Gastroesophageal sphincter (tissue), 4 donors: ENCODE data around the gene SLC38A2. TPM values are rescaled to one million over a fixed set of nuclear protein-coding genes. Genes with fewer than 3 reads are reported as not detected.
A peak's percentile ranks its signal among the peaks of the same experiment; 100 is the strongest.
"Not testable (repeated sequence)": the region's sequence is repeated elsewhere in the genome, so short reads cannot be mapped to it uniquely, and the experiment has no call there.

Source experiments
- ATAC-seq: fragments of 150-250 bp; one replicate; pipeline ENCODE4 v1.9.1; 2016; ENCODE audit warnings: mild to moderate bottlenecking, moderate library complexity
- H3K27ac ChIP-seq, 4 donors: fragments of 200-600 bp; sonication (generic) in 3 of 4; 1 replicate in 3 of 4; 2 replicates in 1 of 4; pipeline ENCODE4 v1.5.1; 2016 to 2019
- H3K27me3 ChIP-seq: fragments of 200-600 bp; sonication (generic); one replicate; pipeline ENCODE4 v1.5.1; 2019
- H3K36me3 ChIP-seq, 2 donors: fragments of 200-600 bp; sonication (generic); one replicate each; pipeline ENCODE4 v1.5.1; 2019; ENCODE audit warnings: control low read depth in 1 of 2
- H3K4me1 ChIP-seq, 3 donors: fragments of 200-600 bp; sonication (generic); 1 replicate in 2 of 3; 2 replicates in 1 of 3; pipeline ENCODE4 v1.5.1; 2016 to 2019; ENCODE audit warnings: control low read depth in 2 of 3
- H3K4me3 ChIP-seq, 2 donors: fragments of 200-600 bp; sonication (generic); one replicate each; pipeline ENCODE4 v1.5.1; 2019; ENCODE audit warnings: mild to moderate bottlenecking in 1 of 2, moderate library complexity in 1 of 2
- H3K9me3 ChIP-seq, 3 donors: fragments of 200-600 bp; sonication (generic); one replicate each; pipeline ENCODE4 v1.5.1; 2017 to 2019; ENCODE audit warnings: control low read depth in 2 of 3
- EP300 ChIP-seq: sonication (generic); formaldehyde crosslinking; IDR thresholded peaks from one replicate; pipeline ENCODE4 v1.6.1; 2017; ENCODE audit warnings: antibody characterized with exemption, mild to moderate bottlenecking
- POLR2A ChIP-seq, 2 donors: fragments of 450-650 bp; IDR thresholded peaks; one replicate each; pipeline ENCODE4 v1.6.1; 2017; ENCODE audit warnings: antibody characterized with exemption in 2 of 2, mild to moderate bottlenecking in 2 of 2, moderate library complexity in 1 of 2
- POLR2AphosphoS5 ChIP-seq: sonication (generic); formaldehyde crosslinking; IDR thresholded peaks from one replicate; pipeline ENCODE4 v1.6.1; 2017; ENCODE audit warnings: antibody characterized with exemption
- WGBS, 2 donors: methylation state at CpG; one replicate each; pipeline ENCODE4 v1.1.5; 2018; ENCODE audit warnings: low coverage in 1 of 2; 5-methylcytosine and 5-hydroxymethylcytosine counted together
- total RNA-seq, 4 donors: library from RNA; depleted of rRNA; stranded (reverse); fragments of >200 nt; gene quantifications; one replicate each; pipeline ENCODE4 v1.1.0, GENCODE V29; 2016
- TF ChIP-seq, protein P1 (sequence below), 4 experiments: fragments of 200-600 bp in 2 of 4; fragments of 450-650 bp in 2 of 4; sonication (generic) in 1 of 4; IDR thresholded peaks; one replicate each; pipeline ENCODE4 v1.5.1; 2017 to 2019; ENCODE audit warnings: antibody characterized with exemption in 4 of 4, mild to moderate bottlenecking in 2 of 4, moderate library complexity in 2 of 4

The SLC38A2 gene
- total RNA-seq, 4 donors from 2014 or later = 175 to 271 (median 263) TPM

DNA sequence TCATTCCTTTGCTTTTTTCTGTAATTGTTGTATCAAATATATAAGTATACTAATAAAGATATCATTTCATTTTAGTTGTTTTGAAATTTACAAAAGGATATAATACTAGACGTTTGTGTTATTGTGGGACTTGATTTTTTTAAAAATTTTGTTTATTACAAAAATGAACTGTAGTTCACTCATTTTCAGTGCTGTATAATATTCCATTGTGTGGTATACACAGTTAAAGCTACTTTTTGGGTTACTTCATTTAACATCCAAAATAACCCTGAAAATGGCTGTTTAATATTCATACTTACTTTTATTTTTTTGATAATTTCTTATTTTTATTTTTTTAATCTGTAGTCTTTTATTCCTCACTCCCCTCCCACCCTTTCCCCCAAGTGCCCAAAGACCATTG is 21.4 kb downstream of the SLC38A2 start:
- 94 to 95% methylated on average over 1 of the region's 1 CpG for WGBS, 2 donors
- no peak for TF ChIP-seq POLR2AphosphoS5
- TF ChIP-seq EP300 = no peak
- no peak for TF ChIP-seq POLR2A (IDR thresholded peaks at IDR 0.05)
- TF ChIP-seq, protein P1, sequence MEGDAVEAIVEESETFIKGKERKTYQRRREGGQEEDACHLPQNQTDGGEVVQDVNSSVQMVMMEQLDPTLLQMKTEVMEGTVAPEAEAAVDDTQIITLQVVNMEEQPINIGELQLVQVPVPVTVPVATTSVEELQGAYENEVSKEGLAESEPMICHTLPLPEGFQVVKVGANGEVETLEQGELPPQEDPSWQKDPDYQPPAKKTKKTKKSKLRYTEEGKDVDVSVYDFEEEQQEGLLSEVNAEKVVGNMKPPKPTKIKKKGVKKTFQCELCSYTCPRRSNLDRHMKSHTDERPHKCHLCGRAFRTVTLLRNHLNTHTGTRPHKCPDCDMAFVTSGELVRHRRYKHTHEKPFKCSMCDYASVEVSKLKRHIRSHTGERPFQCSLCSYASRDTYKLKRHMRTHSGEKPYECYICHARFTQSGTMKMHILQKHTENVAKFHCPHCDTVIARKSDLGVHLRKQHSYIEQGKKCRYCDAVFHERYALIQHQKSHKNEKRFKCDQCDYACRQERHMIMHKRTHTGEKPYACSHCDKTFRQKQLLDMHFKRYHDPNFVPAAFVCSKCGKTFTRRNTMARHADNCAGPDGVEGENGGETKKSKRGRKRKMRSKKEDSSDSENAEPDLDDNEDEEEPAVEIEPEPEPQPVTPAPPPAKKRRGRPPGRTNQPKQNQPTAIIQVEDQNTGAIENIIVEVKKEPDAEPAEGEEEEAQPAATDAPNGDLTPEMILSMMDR (IDR thresholded peaks at IDR 0.05) = no peak
- no peak for ATAC-seq

GRCh38 chr12:46349253-46349652 is 23.3 kb downstream of the SLC38A2 start:
- H3K9me3 ChIP-seq = no peaks in the 10 kb centered on the region
- no peak for TF ChIP-seq EP300
- no peaks in the 10 kb centered on the region for H3K27me3 ChIP-seq
- no peaks in the 10 kb centered on the region for H3K36me3 ChIP-seq
- no peak overlapping the region for H3K27ac ChIP-seq
- no peak for ATAC-seq
- 33% methylated on average over 2 of the region's 2 CpGs; no CpG with 5 or more reads in 1 of the 2 donors for WGBS, 2 donors
- H3K4me1 ChIP-seq = no peaks in the 10 kb centered on the region
- H3K4me3 ChIP-seq = no peak overlapping the region

More for the DNA sequence above, 21.4 kb downstream of the SLC38A2 start:
- Histone ChIP-seq H3K27me3 (no peaks in the 10 kb centered on the region), H3K27ac (no peak overlapping the region), H3K4me3 (no peak overlapping the region), H3K9me3 (no peaks in the 10 kb centered on the region), H3K4me1 (no peaks in the 10 kb centered on the region), H3K36me3 (no peaks in the 10 kb centered on the region)

GRCh38 chr12:46343118-46343852 is 29.3 kb downstream of the SLC38A2 start:
- H3K9me3 ChIP-seq = no peaks in the 10 kb centered on the region
- WGBS, 2 donors = 92 to 100% methylated on average over 2 of the region's 3 CpGs
- H3K36me3 ChIP-seq = no peaks in the 10 kb centered on the region
- no peaks in the 10 kb centered on the region for H3K27me3 ChIP-seq
- no peak overlapping the region for H3K4me3 ChIP-seq
- no peak overlapping the region for H3K27ac ChIP-seq
- H3K4me1 ChIP-seq = no peaks in the 10 kb centered on the region
- no peak for ATAC-seq
- no peak for TF ChIP-seq POLR2AphosphoS5

DNA sequence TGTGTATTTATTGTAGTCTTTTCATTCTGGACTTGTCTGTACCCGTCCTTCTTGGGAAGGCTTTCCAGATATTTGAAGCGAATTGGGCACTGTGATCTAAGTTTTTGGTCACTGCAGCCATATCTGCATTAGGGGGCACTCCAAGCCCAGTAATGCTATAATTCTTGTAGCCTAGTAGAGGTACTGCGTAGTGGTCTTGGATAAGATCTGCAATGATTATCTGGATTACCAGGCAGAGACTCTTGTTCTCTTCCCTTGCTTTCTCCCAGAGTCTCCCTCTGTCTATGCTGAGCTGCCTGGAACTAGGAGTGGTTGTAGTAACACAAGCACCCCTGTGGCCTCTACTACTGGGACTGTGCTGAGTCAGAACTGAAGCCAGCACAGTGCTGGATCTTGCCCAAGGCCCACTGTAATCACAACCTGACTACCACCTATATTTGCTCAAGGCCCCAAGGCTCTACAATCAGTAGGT is 30.0 kb downstream of the SLC38A2 start:
- Histone ChIP-seq H3K36me3 (no peaks in the 10 kb centered on the region), H3K27ac (no peak overlapping the region), H3K4me3 (no peak overlapping the region), H3K4me1 (no peaks in the 10 kb centered on the region), H3K9me3 (no peaks in the 10 kb centered on the region), H3K27me3 (no peaks in the 10 kb centered on the region)
- TF ChIP-seq EP300 (no peak), POLR2AphosphoS5 (no peak), POLR2A (IDR thresholded peaks at IDR 0.05) (no peak)
- TF ChIP-seq, protein P1 (IDR thresholded peaks at IDR 0.05) = peak in 3 of 4 experiments; percentile 41 to 57 (median 51)
- WGBS, 2 donors = 50 to 52% methylated on average over 2 to 3 of the region's 3 CpGs
- ATAC-seq = no peak

GRCh38 chr12:46339051-46339450 is 33.5 kb downstream of the SLC38A2 start:
- ATAC-seq = no peak
- no peak overlapping the region for H3K4me3 ChIP-seq
- H3K27ac ChIP-seq = no peak overlapping the region
- H3K36me3 ChIP-seq = no peaks in the 10 kb centered on the region
- H3K27me3 ChIP-seq = no peaks in the 10 kb centered on the region
- TF ChIP-seq POLR2A (IDR thresholded peaks at IDR 0.05) = no peak
- no peak for TF ChIP-seq EP300
- no peak for TF ChIP-seq POLR2AphosphoS5
- TF ChIP-seq, protein P1 (IDR thresholded peaks at IDR 0.05) = no peak
- no peaks in the 10 kb centered on the region for H3K4me1 ChIP-seq
- H3K9me3 ChIP-seq = no peaks in the 10 kb centered on the region

- 15 to 35% methylated on average over 3 of the region's 3 CpGs for WGBS, 2 donors
- Histone ChIP-seq H3K4me3 (no peak overlapping the region), H3K27me3 (no peaks in the 10 kb centered on the region), H3K36me3 (no peaks in the 10 kb centered on the region), H3K9me3 (peaks cover 0 to 9% (median 0%) of the 10 kb centered on the region in 3 donors), H3K4me1 (no peaks in the 10 kb centered on the region), H3K27ac (no peak overlapping the region)
- ATAC-seq = no peak
- TF ChIP-seq POLR2AphosphoS5 = no peak
- no peak for TF ChIP-seq EP300
- TF ChIP-seq POLR2A (IDR thresholded peaks at IDR 0.05) = no peak
- TF ChIP-seq, protein P1 (IDR thresholded peaks at IDR 0.05) = no peak
Measured at GRCh38 chr12:46332260-46332659, 40.3 kb downstream of the SLC38A2 start.

DNA sequence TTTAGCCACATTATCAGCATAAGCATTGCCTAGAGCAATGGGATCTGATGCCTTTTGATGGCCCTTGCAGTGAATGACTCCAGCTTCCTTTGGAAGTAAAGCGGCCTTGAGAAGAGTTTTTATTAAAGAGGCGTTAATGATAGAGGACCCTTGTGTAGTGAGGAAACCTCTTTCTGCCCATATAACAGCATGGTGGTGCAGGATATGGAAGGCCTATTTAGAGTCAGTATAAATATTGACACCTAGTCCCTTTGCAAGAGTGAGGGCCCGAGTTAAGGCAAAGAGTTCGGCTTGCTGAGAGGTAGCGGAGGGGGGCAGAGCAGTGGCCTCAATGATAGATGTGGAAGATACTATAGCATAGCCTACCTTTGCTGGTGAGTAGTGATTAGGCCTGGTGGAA is 47.5 kb downstream of the SLC38A2 start:
- H3K27me3 ChIP-seq, H3K4me3 ChIP-seq, H3K4me1 ChIP-seq, ATAC-seq, H3K27ac ChIP-seq, H3K36me3 ChIP-seq: not testable (repeated sequence)
- whole genome bisulfite sequencing, 2 donors = 94 to 100% methylated on average over 3 to 5 of the region's 5 CpGs
- peaks cover 0 to 20% (median 0%) of the 10 kb centered on the region in 3 donors for H3K9me3 ChIP-seq
